Pons (tissue), 1 donor: ENCODE data around the gene SDF2L1.
"Not testable (repeated sequence)": the region's sequence is repeated elsewhere in the genome, so short reads cannot be mapped to it uniquely, and the experiment has no call there.

ENCODE experiments used
- DNase-seq: peaks from one replicate; pipeline ENCODE4 v3.0.0-alpha.2; 2016; ENCODE audit warnings: low spot score

SDF2L1 gene

DNA sequence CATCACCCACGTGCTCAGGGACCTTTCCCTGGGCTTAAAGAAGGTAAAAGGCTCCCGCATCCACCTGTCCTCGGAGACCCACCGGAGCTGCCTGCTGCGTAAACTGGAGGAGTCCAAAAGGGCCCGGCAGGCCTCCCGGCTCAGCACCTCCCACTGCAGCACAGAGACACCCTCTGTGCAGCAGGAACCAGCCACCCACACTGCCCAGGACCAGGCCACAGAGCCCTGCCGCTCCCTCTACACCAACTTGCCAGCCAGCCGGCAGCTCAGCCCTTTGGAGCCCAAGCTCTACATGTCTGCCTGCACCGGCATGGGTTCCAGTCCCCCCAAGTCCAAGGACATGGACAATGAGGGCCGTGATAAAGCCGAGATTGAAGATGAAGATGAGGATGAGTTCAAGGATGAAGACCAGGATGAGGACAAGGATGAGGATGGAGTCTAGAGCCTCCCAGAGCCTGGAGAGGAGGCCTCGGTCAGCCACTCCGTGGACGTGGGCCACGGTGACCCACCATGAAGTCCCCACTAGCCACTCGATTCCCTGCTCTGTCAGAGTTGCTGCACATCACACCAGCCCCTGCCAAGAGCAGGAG, 5.4 kb upstream of the SDF2L1 start:
- DNase-seq = no peak

- DNase-seq = not testable (repeated sequence)
Measured at GRCh38 chr22:21637450-21637849, 4.7 kb upstream of the SDF2L1 start.

GRCh38 chr22:21639359-21639758, 2.7 kb upstream of the SDF2L1 start:
- DNase-seq = no peak

DNA sequence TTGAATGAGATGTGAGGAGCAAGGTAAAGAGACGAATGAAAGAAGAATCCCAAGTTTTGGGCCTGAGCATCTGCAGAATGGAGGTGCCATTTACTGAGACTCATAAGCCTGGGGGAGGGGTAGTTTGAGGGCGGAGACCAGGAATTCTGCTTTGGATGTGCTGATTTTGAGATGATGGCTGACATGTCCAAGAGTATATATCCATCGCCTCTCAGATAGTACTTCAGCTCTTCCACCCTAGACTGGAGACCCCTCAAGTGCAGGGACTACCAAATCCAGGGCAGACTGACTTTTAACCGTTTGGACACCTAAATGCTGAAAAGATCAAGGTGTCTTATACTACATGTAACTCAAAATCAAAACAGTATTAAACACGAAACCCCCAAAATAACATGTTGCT, 1.3 kb upstream of the SDF2L1 start:
- DNase-seq = no peak

DNA sequence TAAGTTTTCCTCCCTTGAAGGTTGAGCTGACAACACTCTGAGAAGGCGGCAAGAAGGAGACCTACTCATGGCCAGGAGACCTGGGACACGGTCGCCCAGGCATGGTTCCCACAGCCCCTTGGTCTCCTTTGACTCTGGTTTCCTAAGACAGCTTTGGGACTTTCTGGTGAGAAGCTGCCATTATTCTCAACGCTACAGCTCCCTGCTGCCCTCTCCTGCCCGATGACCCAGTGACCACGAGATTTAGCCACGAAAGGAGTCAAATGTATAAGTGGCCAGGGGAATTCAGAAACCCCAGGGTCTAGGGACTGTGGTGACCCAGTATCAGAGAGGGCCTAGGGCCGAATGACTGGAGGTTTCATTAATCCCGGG, 699 bp upstream of the SDF2L1 start:
- peak; percentile 76 for DNase-seq

GRCh38 chr22:21642584-21643448, 714 bp downstream of the SDF2L1 start:
- no peak for DNase-seq

GRCh38 chr22:21643533-21644357, 1.6 kb downstream of the SDF2L1 start:
- no peak for DNase-seq

GRCh38 chr22:21645513-21645912, 3.4 kb downstream of the SDF2L1 start:
- not testable (repeated sequence) for DNase-seq

GRCh38 chr22:21646608-21647590, 4.8 kb downstream of the SDF2L1 start:
- DNase-seq = peak; percentile 82

GRCh38 chr22:21650280-21650679, 8.2 kb downstream of the SDF2L1 start:
- no peak for DNase-seq

GRCh38 chr22:21650823-21651520, 8.9 kb downstream of the SDF2L1 start:
- no peak for DNase-seq

DNA sequence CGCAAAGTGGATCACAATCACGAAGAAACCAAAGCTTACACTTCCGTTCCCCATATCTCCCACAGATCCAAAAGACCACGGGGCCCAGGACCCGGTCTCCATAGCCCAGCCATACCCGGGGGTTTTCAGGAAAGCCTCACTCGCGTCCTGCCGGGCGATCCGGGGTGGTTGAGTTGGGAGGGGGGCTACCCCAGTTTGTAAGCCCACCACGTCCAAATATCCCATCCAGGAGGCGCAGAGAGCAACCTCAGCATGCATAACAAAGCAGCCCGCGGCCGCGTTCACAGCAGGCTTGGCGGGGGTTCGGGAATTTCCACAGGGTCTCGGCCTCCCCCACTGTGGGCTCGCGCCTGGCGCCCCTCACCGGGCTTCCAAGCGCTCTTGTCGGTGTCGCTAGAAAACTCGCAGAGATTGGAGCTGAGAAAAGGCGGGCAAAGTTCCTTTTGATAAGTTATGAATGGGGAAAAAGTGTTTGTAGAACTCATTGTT, 9.5 kb downstream of the SDF2L1 start:
- DNase-seq = no peak

DNA sequence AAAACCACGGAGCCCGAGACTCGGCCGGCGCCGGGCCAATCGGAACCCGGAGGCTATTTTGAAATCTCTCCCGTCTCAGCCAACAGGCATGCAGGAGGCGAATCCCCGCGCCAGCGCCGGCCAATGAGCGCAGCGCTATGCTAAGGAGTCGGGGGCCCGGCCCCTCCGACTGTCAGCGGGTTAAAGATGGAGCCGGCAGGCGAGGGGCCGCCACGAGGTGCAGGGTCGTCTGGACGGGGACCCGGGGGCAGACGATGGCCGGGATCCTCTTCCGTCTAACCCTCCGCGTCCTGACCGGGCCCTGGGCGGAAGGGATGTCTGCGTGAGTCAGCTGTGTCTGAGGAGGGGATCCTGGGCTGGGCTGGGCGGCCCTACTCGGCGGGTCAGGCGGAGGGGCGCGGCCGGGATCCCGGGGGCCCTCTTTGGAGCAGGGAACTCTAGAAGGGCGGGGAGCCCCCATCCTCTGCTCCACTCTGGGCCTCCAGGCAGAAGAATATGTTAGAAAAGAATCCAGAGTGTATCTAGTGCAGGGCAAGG, 10.0 kb downstream of the SDF2L1 start:
- peak; percentile 68 for DNase-seq

DNA sequence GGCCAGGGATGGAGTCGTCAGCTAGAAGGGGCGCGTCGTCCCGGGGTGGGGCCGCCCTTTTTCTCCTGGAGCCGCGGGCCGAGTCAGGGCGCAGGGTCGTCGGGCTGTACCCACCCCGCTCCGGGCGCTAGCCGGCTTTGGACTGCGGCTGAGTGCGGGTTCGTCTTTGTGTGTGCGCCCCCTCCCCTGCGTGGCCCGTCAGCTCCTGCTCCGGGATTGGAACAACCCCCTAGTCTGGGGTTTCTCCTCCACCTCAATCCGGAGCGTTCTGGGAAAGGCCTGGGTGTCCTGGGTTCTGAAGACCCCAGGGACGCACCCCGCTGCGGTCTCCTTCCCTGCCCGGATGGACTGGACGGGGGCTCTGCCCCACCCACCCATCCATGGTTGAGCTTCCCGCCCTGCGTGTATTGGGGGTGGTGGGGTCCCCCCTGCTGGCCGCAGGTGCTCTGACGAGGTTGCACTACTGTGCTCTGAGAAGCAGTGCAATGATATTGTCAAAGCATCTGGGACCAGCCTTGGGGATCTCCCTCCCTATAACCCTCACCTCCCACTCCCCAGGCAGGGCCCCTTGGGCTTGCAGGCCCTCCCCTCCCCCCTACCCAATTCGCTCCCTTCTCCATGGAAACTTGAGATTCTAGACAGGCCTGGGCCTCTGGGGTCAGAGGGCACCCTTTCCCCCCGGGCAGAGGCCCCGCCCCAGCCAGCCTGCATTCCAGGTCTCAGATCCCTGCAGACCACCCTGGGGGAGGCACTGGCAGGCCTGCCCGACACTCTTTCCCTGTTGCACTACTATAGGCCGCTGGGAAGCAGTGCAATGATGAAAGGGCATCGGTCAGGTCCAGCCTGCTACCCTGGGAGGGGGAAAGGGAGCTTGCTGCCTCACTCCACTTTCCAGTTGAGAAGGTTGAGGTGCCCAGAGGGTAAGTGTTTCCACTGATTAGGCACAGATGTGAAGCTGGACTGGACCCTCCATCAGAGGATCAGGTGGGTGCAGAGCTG, 10.7 kb downstream of the SDF2L1 start:
- DNase-seq = no peak

DNA sequence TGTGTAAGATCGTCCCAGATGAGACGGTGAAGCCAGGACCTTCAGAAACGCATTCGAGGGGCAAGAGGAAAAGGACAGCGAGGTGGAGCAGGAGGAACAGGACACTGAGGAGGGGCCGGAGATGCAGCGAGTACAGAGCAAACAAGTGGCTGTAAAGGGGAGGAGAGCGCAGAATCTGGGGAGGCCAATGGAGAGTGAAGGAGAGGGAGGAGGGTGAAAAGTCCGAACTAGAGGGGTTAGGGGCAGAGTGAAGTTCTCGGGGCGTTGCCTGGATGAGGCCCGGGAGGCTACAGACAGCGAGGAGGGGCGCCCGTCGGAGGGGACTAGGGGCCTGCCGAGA, 14.9 kb downstream of the SDF2L1 start:
- DNase-seq = no peak

GRCh38 chr22:21657360-21658032, 15.4 kb downstream of the SDF2L1 start:
- no peak for DNase-seq

- DNase-seq = no peak
Measured at GRCh38 chr22:21659864-21660525, 17.9 kb downstream of the SDF2L1 start.

DNA sequence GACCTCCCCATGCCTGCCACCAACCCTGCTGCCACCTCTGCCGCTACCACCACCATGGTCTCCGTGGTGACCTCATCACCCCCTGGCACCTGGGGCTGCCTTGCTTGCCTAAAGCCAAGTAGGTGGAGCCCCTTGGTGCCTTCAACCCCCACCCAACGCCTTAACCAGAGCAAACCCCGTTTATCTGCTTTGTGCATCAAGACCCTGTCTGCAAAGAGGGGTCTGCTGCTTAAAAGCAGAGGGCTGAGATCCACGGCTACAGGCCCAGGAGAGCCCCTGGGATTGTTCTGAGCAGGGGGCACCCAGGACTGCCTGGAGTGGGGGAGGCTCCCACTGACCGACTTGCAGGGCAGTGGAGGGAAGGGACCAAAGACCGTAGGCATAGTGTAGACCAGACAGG, 18.8 kb downstream of the SDF2L1 start:
- no peak for DNase-seq
